Measurements from ENCODE around the gene PLS3.

PLS3 gene

GRCh38 chrX:115694028-115694427 lies 133.1 kb downstream of the PLS3 start:
- DNase-seq (ENCODE audit: low read depth in 2 of 2), result no peak

- DNase-seq (ENCODE audit: low read depth in 2 of 2), result no peak
These were observed 135.1 kb downstream of the PLS3 start for GRCh38 chrX:115696039-115696438.

- DNase-seq (ENCODE audit: low read depth in 2 of 2), result no peak
These were observed 136.0 kb downstream of the PLS3 start for GRCh38 chrX:115696939-115697338.

- DNase-seq (ENCODE audit: low read depth in 2 of 2), result no peak
These were observed 136.8 kb downstream of the PLS3 start for GRCh38 chrX:115697806-115698205.

All from stimulated activated CD4-positive, alpha-beta T cell treated with anti-CD3 and anti-CD28 coated beads, Interleukin-1b, Interleukin-23, amount 100 ng/mL, for 1 hour (primary cell).